HCT116 (cell line): ENCODE results near the gene CDH4. TPM values are rescaled to one million over a fixed set of nuclear protein-coding genes. Genes with fewer than 3 reads are reported as not detected.

Experiments used
- ATAC-seq: fragments of 200-7000 bp; cut with Tn5 transposase; 2 replicates; pipeline ENCODE4 v1.9.1; 2020; ENCODE audit warnings: mild to moderate bottlenecking, moderate library complexity
- BruUV-seq: library from RNA; stranded (reverse); fragments of 400-500 nt; replicated peaks from 2 replicates; lab custom pipeline; 2021; lab: Mats Ljungman, UMichigan
- CTCF ChIA-PET: fragments of 300-600 bp; sonication (Branson Sonifier 250); formaldehyde crosslinking; loops from one replicate; lab custom pipeline; 2021; ENCODE audit warnings: antibody characterized with exemption; lab: Charles Lee
- POLR2A ChIA-PET: fragments of 300-600, 350-600 bp; sonication (Branson Sonifier 250); formaldehyde crosslinking; loops from one replicate; lab custom pipeline; 2021; ENCODE audit warnings: antibody characterized with exemption; lab: Charles Lee
- RAD21 ChIA-PET, 2 experiments: fragments of 300-600 bp; sonication (Branson Sonifier 250); formaldehyde crosslinking; loops; one replicate each; lab custom pipeline; 2023; ENCODE audit warnings: low total read pairs in 2 of 2; ENCODE audit not compliant: uncharacterized antibody in 2 of 2, unreplicated experiment in 2 of 2, low non-redundant PET in 1 of 2; lab: Charles Lee
- DNase-seq: peaks from one replicate; pipeline ENCODE4 v3.0.0-alpha.2; 2010; ENCODE audit warnings: low read depth, low spot score
- H2AFZ ChIP-seq: fragments of 200-600 bp; shearing (Covaris generic), sonication (generic); 2 replicates; pipeline ENCODE4 v1.6.1; 2017; ENCODE audit warnings: low read depth, mixed run types, mixed read lengths, antibody characterized with exemption, low read length; ENCODE audit not compliant: poor library complexity, severe bottlenecking
- H3K27ac ChIP-seq: 2 replicates; pipeline ENCODE4 v1.5.1; 2012; ENCODE audit warnings: low read depth, low read length
- H3K27me3 ChIP-seq: fragments of 200-600 bp; sonication (generic); 2 replicates; pipeline ENCODE4 v1.6.1; 2016; ENCODE audit warnings: mixed run types, low read length, mixed read lengths; ENCODE audit not compliant: insufficient read depth
- H3K36me3 ChIP-seq, 2 experiments: fragments of 200-500 bp in 1 of 2; fragments of 200-600 bp in 1 of 2; sonication (Bioruptor generic) in 1 of 2; sonication (generic) in 1 of 2; 2 replicates each; pipeline versions ENCODE4 v1.5.1 to v1.6.1; 2014 to 2016; ENCODE audit warnings: low read length in 2 of 2, inconsistent platforms in 1 of 2, mixed read lengths in 1 of 2, mixed run types in 1 of 2; ENCODE audit not compliant: insufficient read depth in 2 of 2, control insufficient read depth in 1 of 2
- H3K4me1 ChIP-seq, 2 experiments: fragments of 200-600 bp in 1 of 2; sonication (generic) in 1 of 2; 2 replicates each; pipeline versions ENCODE4 v1.5.1 to v1.6.1; 2012 to 2017; ENCODE audit warnings: low read length in 2 of 2, inconsistent platforms in 1 of 2, mild to moderate bottlenecking in 1 of 2, mixed read lengths in 1 of 2, mixed run types in 1 of 2, moderate library complexity in 1 of 2; ENCODE audit not compliant: insufficient read depth in 2 of 2, control insufficient read depth in 1 of 2
- H3K4me2 ChIP-seq: fragments of 200-600 bp; sonication (generic); 2 replicates; pipeline ENCODE4 v1.6.1; 2017; ENCODE audit warnings: mixed run types, low read length, mixed read lengths
- H3K4me3 ChIP-seq, 2 experiments: fragments of 200-600 bp in 1 of 2; sonication (generic) in 1 of 2; replicated peaks in 1 of 2; 2 replicates each; pipeline ENCODE4 v1.5.1; 2011 to 2016; ENCODE audit warnings: low read length in 2 of 2, control low read depth in 1 of 2, low read depth in 1 of 2, mild to moderate bottlenecking in 1 of 2, mixed read lengths in 1 of 2, mixed run types in 1 of 2
- H3K79me2 ChIP-seq: fragments of 200-600 bp; sonication (generic); 2 replicates; pipeline ENCODE4 v1.6.1; 2017; ENCODE audit warnings: mild to moderate bottlenecking, mixed run types, low read length, moderate library complexity, mixed read lengths; ENCODE audit not compliant: insufficient read depth
- H3K9ac ChIP-seq: fragments of 200-600 bp; sonication (generic); 2 replicates; pipeline ENCODE4 v1.6.1; 2016; ENCODE audit warnings: low read length, mixed read lengths
- H3K9me2 ChIP-seq: fragments of 200-600 bp; sonication (generic), shearing (Covaris generic); 2 replicates; pipeline ENCODE4 v1.6.1; 2017; ENCODE audit warnings: mixed run types, mild to moderate bottlenecking, moderate library complexity; ENCODE audit not compliant: insufficient read depth
- H3K9me3 ChIP-seq, 2 experiments: fragments of 200-500 bp in 1 of 2; fragments of 200-600 bp in 1 of 2; sonication (Bioruptor generic) in 1 of 2; sonication (generic) in 1 of 2; 2 replicates each; pipeline ENCODE4 v1.6.1; 2014 to 2017; ENCODE audit warnings: low read length in 2 of 2, mixed read lengths in 2 of 2, inconsistent platforms in 1 of 2, low read depth in 1 of 2, mild to moderate bottlenecking in 1 of 2, mixed run types in 1 of 2, moderate library complexity in 1 of 2; ENCODE audit not compliant: control insufficient read depth in 1 of 2, insufficient read depth in 1 of 2
- H4K20me1 ChIP-seq: fragments of 200-600 bp; sonication (generic), shearing (Covaris generic); 2 replicates; pipeline ENCODE4 v1.6.1; 2017; ENCODE audit warnings: mixed run types, mild to moderate bottlenecking, moderate library complexity; ENCODE audit not compliant: insufficient read depth
- CBX3 ChIP-seq: IDR thresholded peaks from 2 replicates; pipeline ENCODE4 v1.6.1; 2012; ENCODE audit warnings: low read depth
- MAX ChIP-seq: IDR thresholded peaks from 2 replicates; pipeline ENCODE4 v1.6.1; 2012
- POLR2A ChIP-seq: IDR thresholded peaks from 2 replicates; pipeline ENCODE4 v1.7.0; 2011; ENCODE audit warnings: borderline replicate concordance; ENCODE audit not compliant: insufficient read depth, insufficient read length; ENCODE audit errors: extremely low read depth
- TCF7L2 ChIP-seq: IDR thresholded peaks from 2 replicates; pipeline ENCODE4 v1.7.0; 2011; ENCODE audit warnings: borderline replicate concordance, inconsistent platforms; ENCODE audit not compliant: insufficient read depth, insufficient read length; ENCODE audit errors: extremely low read depth
- intact Hi-C: fragments of 100-400 bp; cut with micrococcal nuclease; formaldehyde crosslinking; loops from 2 replicates; pipeline ENCODE4 v1.10.0; 2022
- total RNA-seq: library from RNA; stranded (reverse); gene quantifications from one replicate; pipeline ENCODE4 v1.2.1, GENCODE V29; 2021; ENCODE audit not compliant: unreplicated experiment

The CDH4 gene
- total RNA-seq, 1 experiment from 2014 or later, result not detected

- no TSS peak for BruUV-seq
- ChIA-PET RAD21 (no interaction called here), CTCF (no interaction called here), POLR2A (interaction anchor here (0.7 kb wide), 1 partner anchor 69 kb away, joined by 3 read pairs; no protein-coding TSS in a partner anchor)
- no peak for TF ChIP-seq TCF7L2
- TF ChIP-seq POLR2A, result no peak
- TF ChIP-seq MAX, result no peak
- DNase-seq (no peak), ATAC-seq (no peak)
- no peak overlapping the region for H3K4me2 ChIP-seq
- no peak overlapping the region for H2AFZ ChIP-seq
- intact Hi-C loops, result no loop called here
- no peaks in the 10 kb centered on the region for H3K36me3 ChIP-seq
- H3K27ac ChIP-seq, result no peak overlapping the region
- H4K20me1 ChIP-seq, result no peaks in the 10 kb centered on the region
- peaks cover 6% of the 10 kb centered on the region for H3K27me3 ChIP-seq
- no peaks in the 10 kb centered on the region for H3K9me2 ChIP-seq
- H3K9me3 ChIP-seq, result no peaks in the 10 kb centered on the region
- H3K4me3 ChIP-seq, result no peak overlapping the region
- H3K4me1 ChIP-seq, result no peaks in the 10 kb centered on the region
- H3K79me2 ChIP-seq, result no peaks in the 10 kb centered on the region
- no peak overlapping the region for H3K9ac ChIP-seq
These were observed 628.6 kb downstream of the CDH4 start for GRCh38 chr20:61880706-61881105.

- H3K27ac ChIP-seq, result no peak overlapping the region
- ChIA-PET CTCF (no interaction called here), RAD21 (no interaction called here), POLR2A (no interaction called here)
- no peak overlapping the region for H2AFZ ChIP-seq
- H4K20me1 ChIP-seq, result no peaks in the 10 kb centered on the region
- H3K9ac ChIP-seq, result no peak overlapping the region
- H3K9me3 ChIP-seq, result no peaks in the 10 kb centered on the region
- H3K4me1 ChIP-seq, result no peaks in the 10 kb centered on the region
- ATAC-seq (no peak), DNase-seq (no peak)
- peaks cover 6% of the 10 kb centered on the region; the same call in 1 of the 2 replicates for H3K27me3 ChIP-seq
- intact Hi-C loops, result no loop called here
- no peaks in the 10 kb centered on the region for H3K36me3 ChIP-seq
- no peak overlapping the region for H3K4me3 ChIP-seq
- BruUV-seq, result no TSS peak
- no peaks in the 10 kb centered on the region for H3K79me2 ChIP-seq
- H3K4me2 ChIP-seq, result no peak overlapping the region
- H3K9me2 ChIP-seq, result no peaks in the 10 kb centered on the region
- TF ChIP-seq CBX3, result no peak
These were observed 629.4 kb downstream of the CDH4 start for GRCh38 chr20:61881416-61881815.
